ENCODE measurements around the gene TOM1. TPM values are rescaled to one million over a fixed set of nuclear protein-coding genes. Genes with fewer than 3 reads are reported as not detected.

TOM1 gene
- total RNA-seq, 1 donor: 118 TPM

- H4K20me1 ChIP-seq (ENCODE audit: insufficient read depth, low read length): peaks cover 29% of the 10 kb centered on the region
- no peak for DNase-seq (ENCODE audit: insufficient read length, low spot score, missing footprints)
- peaks cover 32% of the 10 kb centered on the region for H3K36me3 ChIP-seq (ENCODE audit: insufficient read depth, low read length)
- TF ChIP-seq CTCF (IDR thresholded peaks at IDR 0.05; ENCODE audit: extremely low read depth, low read depth, low read length): no peak
- no peaks in the 10 kb centered on the region for H3K27me3 ChIP-seq (ENCODE audit: insufficient read depth, low read length)
- no peaks in the 10 kb centered on the region for H3K9me3 ChIP-seq (ENCODE audit: low read depth, low read length)
- H3K27ac ChIP-seq (ENCODE audit: low read depth, low read length): no peak overlapping the region
- H3K79me2 ChIP-seq (ENCODE audit: insufficient read depth, low read length): peaks cover 73% of the 10 kb centered on the region
- H2AFZ ChIP-seq (ENCODE audit: low read length): no peak overlapping the region
- no peak overlapping the region for H3K4me3 ChIP-seq (ENCODE audit: insufficient read depth, low read length)
- peaks cover 42% of the 10 kb centered on the region for H3K4me1 ChIP-seq (ENCODE audit: insufficient read depth, low read length)
- H3K4me2 ChIP-seq (ENCODE audit: insufficient read depth, low read length): no peak overlapping the region
Measured at GRCh38 chr22:35316751-35317150, 17.1 kb downstream of the TOM1 start.

GRCh38 chr22:35317680-35318290, 18.1 kb downstream of the TOM1 start:
- Histone ChIP-seq H4K20me1 (ENCODE audit: insufficient read depth, low read length) (peaks cover 29% of the 10 kb centered on the region), H3K79me2 (ENCODE audit: insufficient read depth, low read length) (peaks cover 78% of the 10 kb centered on the region), H3K4me1 (ENCODE audit: insufficient read depth, low read length) (peaks cover 32% of the 10 kb centered on the region), H3K36me3 (ENCODE audit: insufficient read depth, low read length) (peaks cover 43% of the 10 kb centered on the region), H3K9me3 (ENCODE audit: low read depth, low read length) (no peaks in the 10 kb centered on the region), H3K27ac (ENCODE audit: low read depth, low read length) (no peak overlapping the region), H3K27me3 (ENCODE audit: insufficient read depth, low read length) (no peaks in the 10 kb centered on the region), H3K4me2 (ENCODE audit: insufficient read depth, low read length) (no peak overlapping the region), H2AFZ (ENCODE audit: low read length) (no peak overlapping the region), H3K4me3 (ENCODE audit: insufficient read depth, low read length) (no peak overlapping the region)
- TF ChIP-seq CTCF (IDR thresholded peaks at IDR 0.05; ENCODE audit: extremely low read depth, low read depth, low read length): no peak
- DNase-seq (ENCODE audit: insufficient read length, low spot score, missing footprints): peak; percentile 29

GRCh38 chr22:35318346-35319215, 18.9 kb downstream of the TOM1 start:
- H3K27me3 ChIP-seq (ENCODE audit: insufficient read depth, low read length): no peaks in the 10 kb centered on the region
- H3K4me1 ChIP-seq (ENCODE audit: insufficient read depth, low read length): peaks cover 24% of the 10 kb centered on the region
- peaks cover 31% of the 10 kb centered on the region for H4K20me1 ChIP-seq (ENCODE audit: insufficient read depth, low read length)
- H3K4me3 ChIP-seq (ENCODE audit: insufficient read depth, low read length): no peak overlapping the region
- no peak for TF ChIP-seq CTCF (IDR thresholded peaks at IDR 0.05; ENCODE audit: extremely low read depth, low read depth, low read length)
- H3K79me2 ChIP-seq (ENCODE audit: insufficient read depth, low read length): peaks cover 81% of the 10 kb centered on the region
- no peak overlapping the region for H3K4me2 ChIP-seq (ENCODE audit: insufficient read depth, low read length)
- peaks cover 51% of the 10 kb centered on the region for H3K36me3 ChIP-seq (ENCODE audit: insufficient read depth, low read length)
- no peak overlapping the region for H2AFZ ChIP-seq (ENCODE audit: low read length)
- DNase-seq (ENCODE audit: insufficient read length, low spot score, missing footprints): no peak
- no peak overlapping the region for H3K27ac ChIP-seq (ENCODE audit: low read depth, low read length)
- H3K9me3 ChIP-seq (ENCODE audit: low read depth, low read length): no peaks in the 10 kb centered on the region
